ENCODE data around the gene SIK3. TPM values are rescaled to one million over a fixed set of nuclear protein-coding genes. Genes with fewer than 3 reads are reported as not detected.
"Not testable (repeated sequence)": the region's sequence is repeated elsewhere in the genome, so short reads cannot be mapped to it uniquely, and the experiment has no call there.

SIK3 gene
- total RNA-seq, 1 donor from 2014 or later: 88.4 TPM

GRCh38 chr11:117130879-117131278, 32.7 kb upstream of the SIK3 start:
- H3K4me3 Mint-ChIP-seq: no peak overlapping the region
- no peak for DNase-seq
- no peaks in the 10 kb centered on the region for H3K36me3 Mint-ChIP-seq (ENCODE audit: low read depth)
- H3K9me3 Mint-ChIP-seq: no peaks in the 10 kb centered on the region
- H3K27ac Mint-ChIP-seq: no peak overlapping the region
- H3K27me3 Mint-ChIP-seq: no peaks in the 10 kb centered on the region
- TF ChIP-seq, protein P1, sequence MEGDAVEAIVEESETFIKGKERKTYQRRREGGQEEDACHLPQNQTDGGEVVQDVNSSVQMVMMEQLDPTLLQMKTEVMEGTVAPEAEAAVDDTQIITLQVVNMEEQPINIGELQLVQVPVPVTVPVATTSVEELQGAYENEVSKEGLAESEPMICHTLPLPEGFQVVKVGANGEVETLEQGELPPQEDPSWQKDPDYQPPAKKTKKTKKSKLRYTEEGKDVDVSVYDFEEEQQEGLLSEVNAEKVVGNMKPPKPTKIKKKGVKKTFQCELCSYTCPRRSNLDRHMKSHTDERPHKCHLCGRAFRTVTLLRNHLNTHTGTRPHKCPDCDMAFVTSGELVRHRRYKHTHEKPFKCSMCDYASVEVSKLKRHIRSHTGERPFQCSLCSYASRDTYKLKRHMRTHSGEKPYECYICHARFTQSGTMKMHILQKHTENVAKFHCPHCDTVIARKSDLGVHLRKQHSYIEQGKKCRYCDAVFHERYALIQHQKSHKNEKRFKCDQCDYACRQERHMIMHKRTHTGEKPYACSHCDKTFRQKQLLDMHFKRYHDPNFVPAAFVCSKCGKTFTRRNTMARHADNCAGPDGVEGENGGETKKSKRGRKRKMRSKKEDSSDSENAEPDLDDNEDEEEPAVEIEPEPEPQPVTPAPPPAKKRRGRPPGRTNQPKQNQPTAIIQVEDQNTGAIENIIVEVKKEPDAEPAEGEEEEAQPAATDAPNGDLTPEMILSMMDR (IDR thresholded peaks at IDR 0.05): no peak
- ChIA-PET CTCF (no interaction called here), POLR2A (interaction anchor here (0.7 kb wide), 1 partner anchor 349 kb away, joined by 4 read pairs; no protein-coding TSS in a partner anchor)
- no peak for ATAC-seq (ENCODE audit: low read depth)
- H3K4me1 Mint-ChIP-seq: peaks cover 3% of the 10 kb centered on the region
- intact Hi-C loops (cut with micrococcal nuclease): loop anchor here (5.0 kb wide), 1 partner anchor 76 kb away; no protein-coding TSS in a partner anchor

GRCh38 chr11:117130396-117130795, 32.2 kb upstream of the SIK3 start:
- DNase-seq; CTCF ChIA-PET; ATAC-seq (ENCODE audit: low read depth); H3K4me1 Mint-ChIP-seq; H3K4me3 Mint-ChIP-seq; H3K27ac Mint-ChIP-seq; H3K9me3 Mint-ChIP-seq; H3K27me3 Mint-ChIP-seq; H3K36me3 Mint-ChIP-seq (ENCODE audit: low read depth): not testable (repeated sequence)
- intact Hi-C loops (cut with micrococcal nuclease): loop anchor here (5.0 kb wide), 1 partner anchor 77 kb away; no protein-coding TSS in a partner anchor
- POLR2A ChIA-PET: interaction anchor here (0.7 kb wide), 1 partner anchor 348 kb away, joined by 4 read pairs; no protein-coding TSS in a partner anchor

- H3K27ac Mint-ChIP-seq: no peak overlapping the region
- intact Hi-C loops (cut with micrococcal nuclease): no loop called here
- peaks cover 3% of the 10 kb centered on the region for H3K4me1 Mint-ChIP-seq
- CTCF ChIA-PET: no interaction called here
- TF ChIP-seq, protein P1 (IDR thresholded peaks at IDR 0.05): no peak
- no peak overlapping the region for H3K4me3 Mint-ChIP-seq
- H3K27me3 Mint-ChIP-seq: no peaks in the 10 kb centered on the region
- no peaks in the 10 kb centered on the region for H3K9me3 Mint-ChIP-seq
- ATAC-seq (ENCODE audit: low read depth) (no peak), DNase-seq (no peak)
- POLR2A ChIA-PET: no interaction called here
- no peaks in the 10 kb centered on the region for H3K36me3 Mint-ChIP-seq (ENCODE audit: low read depth)
Observed at GRCh38 chr11:117128289-117128688, 30.1 kb upstream of the SIK3 start.

GRCh38 chr11:117127171-117127901, 29.1 kb upstream of the SIK3 start:
- no peak for DNase-seq
- no peaks in the 10 kb centered on the region for H3K36me3 Mint-ChIP-seq (ENCODE audit: low read depth)
- TF ChIP-seq, protein P1 (IDR thresholded peaks at IDR 0.05): no peak
- no peak for ATAC-seq (ENCODE audit: low read depth)
- ChIA-PET CTCF (no interaction called here), POLR2A (interaction anchor here (0.7 to 1.1 kb wide), 2 partner anchors 16 to 18 kb away, joined by 3 to 8 read pairs; no protein-coding TSS in a partner anchor)
- no peaks in the 10 kb centered on the region for H3K27me3 Mint-ChIP-seq
- no peak overlapping the region for H3K4me3 Mint-ChIP-seq
- H3K9me3 Mint-ChIP-seq: no peaks in the 10 kb centered on the region
- peaks cover 3% of the 10 kb centered on the region for H3K4me1 Mint-ChIP-seq
- intact Hi-C loops (cut with micrococcal nuclease): no loop called here
- no peak overlapping the region for H3K27ac Mint-ChIP-seq

- ATAC-seq (ENCODE audit: low read depth) (no peak), DNase-seq (no peak)
- peaks cover 3% of the 10 kb centered on the region for H3K4me1 Mint-ChIP-seq
- intact Hi-C loops (cut with micrococcal nuclease): no loop called here
- no peak overlapping the region for H3K4me3 Mint-ChIP-seq
- H3K9me3 Mint-ChIP-seq: no peaks in the 10 kb centered on the region
- TF ChIP-seq, protein P1 (IDR thresholded peaks at IDR 0.05): no peak
- CTCF ChIA-PET: no interaction called here
- POLR2A ChIA-PET: interaction anchor here (0.6 kb wide), 1 partner anchor 18 kb away, joined by 3 read pairs; the partner anchor contains the start of gene PAFAH1B2
- H3K36me3 Mint-ChIP-seq (ENCODE audit: low read depth): no peaks in the 10 kb centered on the region
- H3K27ac Mint-ChIP-seq: no peak overlapping the region
- no peaks in the 10 kb centered on the region for H3K27me3 Mint-ChIP-seq
Observed at GRCh38 chr11:117126223-117126965, 28.2 kb upstream of the SIK3 start.
